ENCODE measurements around the gene LYL1. TPM values are rescaled to one million over a fixed set of nuclear protein-coding genes. Genes with fewer than 3 reads are reported as not detected.

The LYL1 gene
- total and polyA plus RNA-seq, 2 of the 4 experiments (the other 2 are of a cell fraction), result 0.36 to 0.39 TPM

DNA sequence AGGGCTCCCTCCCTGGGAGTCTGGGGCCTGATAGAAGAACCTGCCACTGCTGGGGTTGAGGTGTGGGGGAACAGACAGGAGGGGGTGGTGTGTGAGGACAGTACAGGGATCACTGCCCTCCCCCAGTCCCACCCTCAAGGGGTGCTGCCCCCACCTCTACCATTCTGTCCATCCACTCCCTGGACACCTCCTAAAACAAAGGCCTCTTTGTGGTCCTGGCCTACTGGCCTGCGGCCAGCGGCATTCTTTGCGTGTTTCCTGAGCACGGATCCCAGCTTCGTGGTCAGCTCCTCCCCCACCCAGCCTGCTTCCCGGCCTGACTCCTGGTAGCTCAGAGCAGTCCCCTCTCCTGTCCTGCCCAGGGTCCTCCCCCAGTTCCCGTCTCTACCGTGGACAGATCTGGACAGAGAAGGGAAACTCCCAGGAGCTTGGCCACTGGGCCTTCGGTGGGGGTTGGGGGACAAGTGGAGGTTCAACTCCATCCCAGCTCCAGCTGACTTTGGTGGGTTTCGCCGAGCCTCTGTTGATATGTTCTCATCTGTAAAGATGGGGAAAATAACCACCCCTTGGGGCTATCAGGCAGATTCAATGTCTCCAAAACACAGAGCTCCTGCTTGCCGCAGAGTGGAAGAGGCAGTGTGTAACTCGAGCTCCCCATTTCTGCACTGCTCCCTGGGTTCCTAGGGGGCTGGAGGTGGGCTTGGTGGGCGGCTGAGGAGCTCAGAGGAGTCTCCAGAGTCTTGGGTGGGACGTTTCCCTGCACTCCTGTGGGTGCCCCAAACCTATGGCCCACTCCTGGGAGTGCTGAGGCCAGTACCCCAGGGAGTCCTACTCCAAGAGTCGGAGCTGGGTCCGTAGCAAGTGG, 48.7 kb downstream of the LYL1 start (continued):
- TF ChIP-seq, protein P1, sequence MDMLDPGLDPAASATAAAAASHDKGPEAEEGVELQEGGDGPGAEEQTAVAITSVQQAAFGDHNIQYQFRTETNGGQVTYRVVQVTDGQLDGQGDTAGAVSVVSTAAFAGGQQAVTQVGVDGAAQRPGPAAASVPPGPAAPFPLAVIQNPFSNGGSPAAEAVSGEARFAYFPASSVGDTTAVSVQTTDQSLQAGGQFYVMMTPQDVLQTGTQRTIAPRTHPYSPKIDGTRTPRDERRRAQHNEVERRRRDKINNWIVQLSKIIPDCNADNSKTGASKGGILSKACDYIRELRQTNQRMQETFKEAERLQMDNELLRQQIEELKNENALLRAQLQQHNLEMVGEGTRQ (IDR thresholded peaks at IDR 0.05; ENCODE audit: low read depth, low read length), result no peak
- TF ChIP-seq MAFK (IDR thresholded peaks at IDR 0.05; ENCODE audit: low read depth, low read length) (no peak), NFE2L2 (IDR thresholded peaks at IDR 0.05; ENCODE audit: low read depth, low read length) (no peak), RCOR1 (IDR thresholded peaks at IDR 0.05; ENCODE audit: insufficient replicate concordance, low read length) (peak; percentile 55), CEBPB (IDR thresholded peaks at IDR 0.05; ENCODE audit: low read depth, low read length) (no peak), FOS (IDR thresholded peaks at IDR 0.05; ENCODE audit: low read depth, low read length) (no peak), CHD1 (IDR thresholded peaks at IDR 0.05; ENCODE audit: low read depth, low read length) (no peak)
